Trophoblast cell (in vitro differentiated cells and primary cell): ENCODE measurements around the gene ATG13.

Experiments
- DNase-seq, 2 donors: peaks; one replicate each; pipeline ENCODE4 v3.0.0-alpha.2; 2016
- H2AFZ ChIP-seq: 2 replicates; pipeline ENCODE4 v1.6.1; 2013; ENCODE audit warnings: low read length, moderate library complexity, mild to moderate bottlenecking; ENCODE audit not compliant: insufficient read depth, poor library complexity
- H2AK5ac ChIP-seq: 2 replicates; pipeline ENCODE4 v1.6.1; 2013; ENCODE audit warnings: mild to moderate bottlenecking, low read length
- H2BK120ac ChIP-seq: 2 replicates; pipeline ENCODE4 v1.6.1; 2013; ENCODE audit warnings: low read length, mild to moderate bottlenecking, moderate library complexity; ENCODE audit not compliant: insufficient read depth, poor library complexity
- H2BK12ac ChIP-seq: 2 replicates; pipeline ENCODE4 v1.6.1; 2013; ENCODE audit warnings: mild to moderate bottlenecking, low read length, moderate library complexity
- H2BK5ac ChIP-seq: 2 replicates; pipeline ENCODE4 v1.6.1; 2013; ENCODE audit warnings: low read length, low read depth, moderate library complexity, mild to moderate bottlenecking; ENCODE audit not compliant: poor library complexity
- H3K14ac ChIP-seq: 2 replicates; pipeline ENCODE4 v1.6.1; 2013; ENCODE audit warnings: mild to moderate bottlenecking, low read length
- H3K18ac ChIP-seq: 2 replicates; pipeline ENCODE4 v1.6.1; 2013; ENCODE audit warnings: mild to moderate bottlenecking, low read length
- H3K23ac ChIP-seq: 2 replicates; pipeline ENCODE4 v1.6.1; 2013; ENCODE audit warnings: low read length
- H3K27ac ChIP-seq: 2 replicates; pipeline ENCODE4 v1.5.1; 2013; ENCODE audit warnings: low read depth, mild to moderate bottlenecking, inconsistent platforms, low read length, moderate library complexity
- H3K27me3 ChIP-seq: 2 replicates; pipeline ENCODE4 v1.6.1; 2013; ENCODE audit warnings: inconsistent platforms, mild to moderate bottlenecking, low read length, moderate library complexity; ENCODE audit not compliant: insufficient read depth
- H3K36me3 ChIP-seq, 2 experiments: 1 replicate in 1 of 2; 2 replicates in 1 of 2; pipeline ENCODE4 v1.6.1; 2013; ENCODE audit warnings: low read length in 2 of 2, mild to moderate bottlenecking in 2 of 2, moderate library complexity in 1 of 2; ENCODE audit not compliant: insufficient read depth in 2 of 2, control insufficient read depth in 1 of 2
- H3K4ac ChIP-seq: 2 replicates; pipeline ENCODE4 v1.6.1; 2013; ENCODE audit warnings: low read depth, mild to moderate bottlenecking, low read length, moderate library complexity
- H3K4me1 ChIP-seq, 2 experiments: 1 replicate in 1 of 2; 2 replicates in 1 of 2; pipeline ENCODE4 v1.6.1; 2013; ENCODE audit warnings: low read length in 2 of 2, mild to moderate bottlenecking in 2 of 2, moderate library complexity in 1 of 2; ENCODE audit not compliant: insufficient read depth in 2 of 2, control insufficient read depth in 1 of 2
- H3K4me2 ChIP-seq: 2 replicates; pipeline ENCODE4 v1.6.1; 2013; ENCODE audit warnings: inconsistent platforms, mild to moderate bottlenecking, low read length, moderate library complexity
- H3K4me3 ChIP-seq: 2 replicates; pipeline ENCODE4 v1.5.1; 2013; ENCODE audit warnings: mild to moderate bottlenecking, low read depth, low read length, inconsistent platforms
- H3K79me1 ChIP-seq: one replicate; pipeline ENCODE4 v1.6.1; 2013; ENCODE audit warnings: low read length
- H3K79me2 ChIP-seq: 2 replicates; pipeline ENCODE4 v1.6.1; 2013; ENCODE audit warnings: low read length, mild to moderate bottlenecking; ENCODE audit not compliant: control insufficient read depth, insufficient read depth, poor library complexity
- H3K9ac ChIP-seq: 2 replicates; pipeline ENCODE4 v1.6.1; 2013; ENCODE audit warnings: mild to moderate bottlenecking, low read length
- H3K9me3 ChIP-seq: 2 replicates; pipeline ENCODE4 v1.6.1; 2013; ENCODE audit warnings: low read depth, mild to moderate bottlenecking, control low read depth, inconsistent platforms, low read length; ENCODE audit not compliant: insufficient read depth
- H4K12ac ChIP-seq: 2 replicates; pipeline ENCODE4 v1.6.1; 2013; ENCODE audit warnings: low read depth, mild to moderate bottlenecking, low read length, moderate library complexity
- H4K8ac ChIP-seq: 2 replicates; pipeline ENCODE4 v1.6.1; 2013; ENCODE audit warnings: low read depth, mild to moderate bottlenecking, low read length, moderate library complexity
- H4K91ac ChIP-seq: one replicate; pipeline ENCODE4 v1.6.1; 2013; ENCODE audit warnings: low read depth, mild to moderate bottlenecking, low read length, moderate library complexity
- WGBS: extraction: QIAGEN DNeasy Blood & Tissue Kit; methylation state at CpG from one replicate; pipeline ENCODE4 v1.1.7; 2013; ENCODE audit warnings: missing lambda C conversion rate; ENCODE audit not compliant: insufficient read length, insufficient coverage; ENCODE audit errors: extremely low coverage; 5-methylcytosine and 5-hydroxymethylcytosine counted together

The ATG13 gene

DNA sequence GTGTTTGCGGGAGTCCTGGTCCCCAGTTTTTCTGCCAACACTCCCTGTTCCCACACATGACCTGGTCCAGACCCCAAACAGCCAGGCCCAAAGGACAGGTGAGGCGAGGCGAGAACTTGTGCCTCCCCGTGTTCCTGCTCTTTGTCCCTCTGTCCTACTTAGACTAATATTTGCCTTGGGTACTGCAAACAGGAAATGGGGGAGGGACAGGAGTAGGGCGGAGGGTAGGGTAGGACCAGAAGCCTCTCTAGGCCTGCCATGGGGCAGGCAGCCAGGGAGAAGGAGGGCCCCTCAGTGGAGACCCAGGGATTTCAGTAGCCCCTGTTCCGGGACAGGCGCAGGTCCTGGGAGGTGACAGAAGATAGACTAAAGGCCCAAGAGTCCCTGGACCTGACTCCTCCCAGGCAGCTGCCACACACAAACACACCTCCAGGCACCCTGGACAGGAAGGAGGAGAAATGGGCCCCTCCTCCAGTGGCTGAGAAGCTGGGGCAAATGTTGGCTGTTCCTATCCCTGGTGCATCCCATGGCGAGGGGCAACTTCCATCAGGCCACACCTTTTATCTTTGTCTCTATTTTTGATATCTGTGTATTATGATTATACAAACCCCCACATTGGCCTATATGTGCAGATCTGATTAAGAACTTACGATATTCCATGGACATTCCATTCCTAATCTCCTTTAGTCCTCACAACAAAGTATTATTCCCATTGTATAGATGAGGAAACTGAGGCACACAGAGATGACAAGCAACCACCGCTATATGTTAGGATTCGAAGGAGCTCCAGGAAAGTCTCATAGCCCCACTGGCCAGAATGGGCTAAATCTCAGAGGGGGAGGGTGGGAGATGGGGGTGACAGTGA is 101.0 kb downstream of the ATG13 start:
- Histone ChIP-seq H2BK120ac (no peak overlapping the region), H3K4ac (no peak overlapping the region), H2AK5ac (no peak overlapping the region), H4K8ac (peak overlapping the region; percentile 27), H4K91ac (peak overlapping the region; percentile 6), H3K18ac (no peak overlapping the region), H2BK12ac (no peak overlapping the region), H3K23ac (no peak overlapping the region), H4K12ac (no peak overlapping the region), H3K9me3 (no peaks in the 10 kb centered on the region), H3K9ac (no peak overlapping the region), H3K27me3 (no peaks in the 10 kb centered on the region), H3K14ac (no peak overlapping the region), H3K79me1 (no peaks in the 10 kb centered on the region), H3K4me3 (no peak overlapping the region), H2AFZ (peak overlapping the region; percentile 19), H3K36me3 (no peaks in the 10 kb centered on the region), H3K4me1 (peaks cover 6 to 7% of the 10 kb centered on the region in 2 experiments), H3K4me2 (no peak overlapping the region), H3K79me2 (no peaks in the 10 kb centered on the region), H3K27ac (no peak overlapping the region), H2BK5ac (no peak overlapping the region)
- WGBS = no CpG with 5 or more reads among the region's 11 CpGs
- peak in 1 of 2 donors; percentile 21 for DNase-seq

DNA sequence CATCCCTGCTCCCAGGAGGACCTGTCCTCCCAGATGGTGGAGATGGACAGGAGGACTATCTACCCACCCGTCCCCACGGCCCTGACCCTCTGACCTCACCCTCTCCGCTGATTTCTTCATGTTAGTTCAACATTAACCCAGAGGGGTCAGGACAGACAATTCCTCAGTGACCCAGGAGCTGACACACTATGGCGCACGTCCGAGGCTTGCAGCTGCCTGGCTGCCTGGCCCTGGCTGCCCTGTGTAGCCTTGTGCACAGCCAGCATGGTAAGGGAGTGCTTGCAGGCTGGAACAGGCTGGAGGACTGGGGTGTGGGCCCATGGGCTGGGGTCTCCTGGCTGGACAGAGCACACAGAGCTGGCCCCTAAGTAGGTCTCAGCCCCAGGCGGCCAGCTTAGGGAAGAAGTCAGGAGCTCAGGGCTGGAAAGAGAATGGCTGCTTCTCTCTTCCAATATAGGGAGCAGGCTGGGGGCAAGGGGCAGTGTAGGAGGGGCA is 101.7 kb downstream of the ATG13 start, which contains the start of gene F2:
Gene F2 (plus strand): TSS at position 166 of the 495 bp plus-strand sequence. CDS start 23 bp downstream, at position 189.
- Histone ChIP-seq H3K9me3 (no peaks in the 10 kb centered on the region), H4K8ac (peak within 1 kb of the TSS; percentile 27), H3K4me1 (peaks cover 8 to 10% of the 10 kb centered on the region in 2 experiments), H3K4ac (no peak within 1 kb of the TSS), H2BK120ac (no peak within 1 kb of the TSS), H3K36me3 (no peaks in the 10 kb centered on the region), H2BK5ac (no peak within 1 kb of the TSS), H3K79me1 (no peaks in the 10 kb centered on the region), H2BK12ac (no peak within 1 kb of the TSS), H3K14ac (no peak within 1 kb of the TSS), H3K9ac (no peak within 1 kb of the TSS), H3K27me3 (no peaks in the 10 kb centered on the region), H3K23ac (no peak within 1 kb of the TSS), H4K12ac (no peak within 1 kb of the TSS), H3K79me2 (no peaks in the 10 kb centered on the region), H3K4me3 (no peak within 1 kb of the TSS), H4K91ac (peak within 1 kb of the TSS; percentile 6), H2AFZ (peak within 1 kb of the TSS; percentile 19), H3K18ac (no peak within 1 kb of the TSS), H3K4me2 (no peak within 1 kb of the TSS), H3K27ac (no peak within 1 kb of the TSS), H2AK5ac (no peak within 1 kb of the TSS)
- no peak for DNase-seq
- WGBS = no CpG with 5 or more reads among the region's 7 CpGs

DNA sequence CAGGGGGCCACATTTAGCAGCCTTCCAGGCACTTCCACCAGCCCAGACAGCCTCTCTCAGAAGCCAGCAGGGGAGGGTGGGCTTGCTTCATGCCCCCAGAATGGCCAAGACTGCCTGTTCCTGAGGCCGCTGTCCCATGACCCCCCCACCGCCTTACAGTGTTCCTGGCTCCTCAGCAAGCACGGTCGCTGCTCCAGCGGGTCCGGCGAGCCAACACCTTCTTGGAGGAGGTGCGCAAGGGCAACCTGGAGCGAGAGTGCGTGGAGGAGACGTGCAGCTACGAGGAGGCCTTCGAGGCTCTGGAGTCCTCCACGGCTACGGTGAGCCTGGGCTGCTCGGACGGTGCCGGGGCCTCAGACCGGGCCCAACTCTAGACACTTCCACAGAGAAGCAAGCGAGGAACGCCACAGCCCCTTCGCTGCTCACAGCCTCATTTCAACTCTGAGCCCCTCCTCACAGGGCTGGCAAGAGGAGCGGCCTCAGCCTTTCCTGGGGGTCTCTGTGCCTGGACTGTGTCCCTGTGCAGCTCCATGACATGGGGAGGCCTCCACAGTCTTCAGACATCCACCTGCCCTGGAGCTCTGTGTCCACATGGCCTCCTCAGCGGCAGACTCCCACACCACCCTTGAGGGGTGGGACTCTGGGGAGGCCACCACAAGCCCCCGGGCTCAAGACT is 102.3 kb downstream of the ATG13 start:
- no peak overlapping the region for H3K4ac ChIP-seq
- no peak for DNase-seq
- H3K9me3 ChIP-seq = no peaks in the 10 kb centered on the region
- no peak overlapping the region for H3K18ac ChIP-seq
- no peak overlapping the region for H3K23ac ChIP-seq
- no peak overlapping the region for H3K14ac ChIP-seq
- H3K4me2 ChIP-seq = no peak overlapping the region
- H3K27me3 ChIP-seq = no peaks in the 10 kb centered on the region
- H2AK5ac ChIP-seq = no peak overlapping the region
- no peak overlapping the region for H3K4me3 ChIP-seq
- no peak overlapping the region for H3K27ac ChIP-seq
- peaks cover 10 to 14% of the 10 kb centered on the region in 2 experiments for H3K4me1 ChIP-seq
- H3K36me3 ChIP-seq = no peaks in the 10 kb centered on the region
- WGBS = no CpG with 5 or more reads among the region's 25 CpGs
- H2BK5ac ChIP-seq = no peak overlapping the region
- no peaks in the 10 kb centered on the region for H3K79me1 ChIP-seq
- no peak overlapping the region for H2BK120ac ChIP-seq
- no peak overlapping the region for H4K8ac ChIP-seq
- no peak overlapping the region for H3K9ac ChIP-seq
- no peak overlapping the region for H2BK12ac ChIP-seq
- no peak overlapping the region for H4K12ac ChIP-seq
- H2AFZ ChIP-seq = no peak overlapping the region
- no peak overlapping the region for H4K91ac ChIP-seq
- H3K79me2 ChIP-seq = no peaks in the 10 kb centered on the region

DNA sequence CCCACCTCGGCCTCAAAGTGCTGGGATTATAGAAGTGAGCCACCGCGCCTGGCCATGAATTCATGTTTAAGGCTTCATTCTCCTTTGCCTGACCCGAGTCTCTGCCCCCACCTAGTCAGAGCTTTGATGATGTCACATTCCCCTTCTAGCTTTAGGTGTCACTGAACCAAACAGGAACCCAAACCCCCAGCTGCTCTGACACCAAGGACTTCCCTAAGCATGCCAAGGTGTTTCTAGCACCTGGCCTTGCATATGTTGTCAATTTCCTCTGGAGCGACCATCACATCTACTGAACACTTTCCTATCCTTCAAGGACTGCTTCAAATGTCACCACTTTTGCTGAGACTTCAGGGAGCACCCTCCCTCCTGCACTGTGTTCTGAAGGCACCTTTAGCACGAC is 103.9 kb downstream of the ATG13 start:
- Histone ChIP-seq H3K4ac (no peak overlapping the region), H3K79me2 (no peaks in the 10 kb centered on the region), H3K27me3 (no peaks in the 10 kb centered on the region), H4K8ac (no peak overlapping the region), H3K36me3 (no peaks in the 10 kb centered on the region), H3K23ac (no peak overlapping the region), H3K4me3 (no peak overlapping the region), H2AK5ac (no peak overlapping the region), H3K79me1 (no peaks in the 10 kb centered on the region), H4K91ac (no peak overlapping the region), H3K9me3 (no peaks in the 10 kb centered on the region), H3K4me2 (no peak overlapping the region), H4K12ac (no peak overlapping the region), H2AFZ (no peak overlapping the region), H2BK12ac (no peak overlapping the region), H2BK120ac (no peak overlapping the region), H3K18ac (no peak overlapping the region), H3K4me1 (peaks cover 10 to 13% of the 10 kb centered on the region in 2 experiments), H3K27ac (no peak overlapping the region), H3K9ac (no peak overlapping the region), H2BK5ac (no peak overlapping the region), H3K14ac (no peak overlapping the region)
- WGBS = no CpG with 5 or more reads among the region's 6 CpGs
- no peak for DNase-seq
